MM.1S (cell line): ENCODE data around the gene EXOC4.

ENCODE experiments used
- DNase-seq: peaks from one replicate; pipeline ENCODE4 v3.0.0-alpha.2; 2015
- H2AFZ ChIP-seq: fragments of 300-600 bp; sonication (generic); 2 replicates; pipeline ENCODE4 v1.6.0; 2016; ENCODE audit warnings: antibody characterized with exemption, low read length
- H3F3A ChIP-seq: fragments of 300-600 bp; sonication (generic); 2 replicates; pipeline ENCODE4 v1.6.1; 2016; ENCODE audit warnings: mild to moderate bottlenecking, antibody characterized with exemption, low read length, moderate library complexity, mixed read lengths; ENCODE audit not compliant: insufficient read depth
- H3K27ac ChIP-seq: fragments of 300-600 bp; sonication (generic); 2 replicates; pipeline ENCODE4 v1.5.1; 2016; ENCODE audit warnings: mild to moderate bottlenecking, low read length
- H3K27me3 ChIP-seq: fragments of 300-600 bp; sonication (generic); replicated peaks from 2 replicates; pipeline ENCODE4 v1.6.0; 2016; ENCODE audit warnings: low read length; ENCODE audit not compliant: insufficient read depth
- H3K36me3 ChIP-seq: fragments of 300-600 bp; sonication (generic); replicated peaks from 2 replicates; pipeline ENCODE4 v1.6.1; 2016; ENCODE audit warnings: mild to moderate bottlenecking, low read length, mixed read lengths; ENCODE audit not compliant: insufficient read depth
- H3K4me1 ChIP-seq: fragments of 300-600 bp; sonication (generic); 2 replicates; pipeline ENCODE4 v1.6.1; 2016; ENCODE audit warnings: low read length, mixed read lengths
- H3K4me2 ChIP-seq: fragments of 300-600 bp; sonication (generic); 2 replicates; pipeline ENCODE4 v1.6.0; 2016; ENCODE audit warnings: low read depth, low read length
- H3K4me3 ChIP-seq: fragments of 300-600 bp; sonication (generic); 2 replicates; pipeline ENCODE4 v1.5.1; 2016; ENCODE audit warnings: low read length, mixed read lengths
- H3K79me2 ChIP-seq: fragments of 300-600 bp; sonication (generic); 2 replicates; pipeline ENCODE4 v1.6.1; 2016; ENCODE audit warnings: mixed run types, low read length, mixed read lengths
- H3K9ac ChIP-seq: fragments of 300-600 bp; sonication (generic); 2 replicates; pipeline ENCODE4 v1.6.1; 2016; ENCODE audit warnings: low read length, mixed read lengths
- H3K9me2 ChIP-seq: fragments of 300-600 bp; sonication (generic); replicated peaks from 2 replicates; pipeline ENCODE4 v1.6.1; 2016; ENCODE audit warnings: mild to moderate bottlenecking, low read length, mixed read lengths; ENCODE audit not compliant: insufficient read depth
- H3K9me3 ChIP-seq: fragments of 300-600 bp; sonication (generic); replicated peaks from 2 replicates; pipeline ENCODE4 v1.6.1; 2016; ENCODE audit warnings: mild to moderate bottlenecking, low read length, mixed read lengths; ENCODE audit not compliant: insufficient read depth
- H4K20me1 ChIP-seq: fragments of 300-600 bp; sonication (generic); 2 replicates; pipeline ENCODE4 v1.6.1; 2016; ENCODE audit warnings: mild to moderate bottlenecking, low read length, moderate library complexity, mixed read lengths; ENCODE audit not compliant: insufficient read depth
- CTCF ChIP-seq: fragments of 300-600 bp; sonication (generic); IDR thresholded peaks from 2 replicates; pipeline ENCODE4 v1.5.1; 2016; ENCODE audit warnings: antibody characterized with exemption, low read length, mixed read lengths
- EZH2 ChIP-seq: fragments of 300-600 bp; sonication (generic); optimal IDR thresholded peaks from 2 replicates; pipeline ENCODE3; 2017; ENCODE audit warnings: low read depth, mild to moderate bottlenecking, antibody characterized with exemption, low read length, mixed read lengths
- EZH2phosphoT487 ChIP-seq: fragments of 300-600 bp; sonication (generic); IDR thresholded peaks from 2 replicates; pipeline ENCODE4 v1.6.1; 2018; ENCODE audit warnings: antibody characterized with exemption, low read length

Gene EXOC4

GRCh38 chr7:133753513-133753912, 500.6 kb downstream of the EXOC4 start:
- no peaks in the 10 kb centered on the region for H4K20me1 ChIP-seq
- no peak overlapping the region for H3K4me3 ChIP-seq
- H3K36me3 ChIP-seq = no peaks in the 10 kb centered on the region
- no peak for DNase-seq
- H3K4me1 ChIP-seq = no peaks in the 10 kb centered on the region
- H3K27ac ChIP-seq = no peak overlapping the region
- H3F3A ChIP-seq = no peaks in the 10 kb centered on the region
- H3K79me2 ChIP-seq = no peaks in the 10 kb centered on the region
- H3K9ac ChIP-seq = no peak overlapping the region
- no peaks in the 10 kb centered on the region for H3K9me3 ChIP-seq
- H3K9me2 ChIP-seq = no peaks in the 10 kb centered on the region
- no peak for TF ChIP-seq CTCF
- no peak for TF ChIP-seq EZH2phosphoT487
- TF ChIP-seq EZH2 = no peak
- no peak overlapping the region for H2AFZ ChIP-seq
- H3K4me2 ChIP-seq = no peak overlapping the region
- no peaks in the 10 kb centered on the region for H3K27me3 ChIP-seq

- no peak overlapping the region for H3K4me2 ChIP-seq
- no peaks in the 10 kb centered on the region for H3K27me3 ChIP-seq
- TF ChIP-seq EZH2phosphoT487 (no peak), EZH2 (no peak), CTCF (no peak)
Observed at GRCh38 chr7:133754708-133755107, 501.8 kb downstream of the EXOC4 start.

GRCh38 chr7:133755901-133756300, 503.0 kb downstream of the EXOC4 start:
- no peaks in the 10 kb centered on the region for H3F3A ChIP-seq
- H3K36me3 ChIP-seq = no peaks in the 10 kb centered on the region
- H3K27me3 ChIP-seq = no peaks in the 10 kb centered on the region
- no peaks in the 10 kb centered on the region for H4K20me1 ChIP-seq
- H3K79me2 ChIP-seq = no peaks in the 10 kb centered on the region
- no peak overlapping the region for H3K4me3 ChIP-seq
- H3K27ac ChIP-seq = no peak overlapping the region
- no peak overlapping the region for H2AFZ ChIP-seq
- no peaks in the 10 kb centered on the region for H3K4me1 ChIP-seq
- H3K9me2 ChIP-seq = no peaks in the 10 kb centered on the region
- no peak for TF ChIP-seq EZH2
- TF ChIP-seq EZH2phosphoT487 = no peak
- no peak for TF ChIP-seq CTCF
- H3K9me3 ChIP-seq = no peaks in the 10 kb centered on the region
- no peak for DNase-seq
- no peak overlapping the region for H3K4me2 ChIP-seq
- H3K9ac ChIP-seq = no peak overlapping the region

More at GRCh38 chr7:133754708-133755107, 501.8 kb downstream of the EXOC4 start:
- no peak overlapping the region for H3K9ac ChIP-seq
- no peaks in the 10 kb centered on the region for H3K9me3 ChIP-seq
- no peaks in the 10 kb centered on the region for H3K79me2 ChIP-seq
- H3K9me2 ChIP-seq = no peaks in the 10 kb centered on the region
- no peak for DNase-seq
- H3K4me1 ChIP-seq = no peaks in the 10 kb centered on the region
- no peaks in the 10 kb centered on the region for H3F3A ChIP-seq
- no peak overlapping the region for H2AFZ ChIP-seq
- H3K4me3 ChIP-seq = no peak overlapping the region
- no peaks in the 10 kb centered on the region for H4K20me1 ChIP-seq
- H3K36me3 ChIP-seq = no peaks in the 10 kb centered on the region
- H3K27ac ChIP-seq = no peak overlapping the region
